GM13976 (cell line): Measurements from ENCODE around the gene NUP214.
"Not testable (repeated sequence)": the region's sequence is repeated elsewhere in the genome, so short reads cannot be mapped to it uniquely, and the experiment has no call there.

ENCODE experiments used
- DNase-seq: peaks from one replicate; pipeline ENCODE4 v3.0.0; 2012; ENCODE audit warnings: low spot score
- CTCF ChIP-seq: IDR thresholded peaks from 2 replicates; pipeline ENCODE4 v1.5.1; 2012; ENCODE audit warnings: borderline replicate concordance, mild to moderate bottlenecking; ENCODE audit not compliant: insufficient read depth; ENCODE audit errors: extremely low read depth, missing control alignments, control extremely low read depth
- in situ Hi-C: fragments of 300-500 bp; cut with MboI; formaldehyde crosslinking; loops from one replicate; pipeline ENCODE4 v1.12.0; 2022; ENCODE audit warnings: low sequenced_read_pairs, mixed read lengths, inconsistent platforms; ENCODE audit not compliant: unreplicated experiment

NUP214 gene

DNA sequence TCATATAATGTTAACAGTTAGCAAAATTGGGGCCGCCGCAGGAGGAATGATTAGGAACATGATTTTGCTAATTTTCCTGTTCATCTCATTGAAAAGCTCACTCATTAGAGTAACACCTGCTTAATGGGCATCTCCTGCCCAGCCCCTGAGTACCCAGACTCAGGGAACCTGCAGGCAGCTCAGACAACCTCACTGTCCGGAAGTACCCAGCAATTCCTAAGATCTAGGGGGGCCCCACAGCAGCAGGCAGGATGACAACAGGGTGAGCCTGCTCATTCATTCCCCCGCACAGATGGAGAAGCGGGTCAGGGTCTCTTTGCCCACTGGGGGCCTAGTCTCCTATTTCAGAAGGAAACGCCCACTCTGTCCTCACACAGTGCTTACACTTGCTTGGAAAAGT is 138.3 kb downstream of the NUP214 start:
- in situ Hi-C loops = no loop called here
- DNase-seq = no peak
- TF ChIP-seq CTCF = no peak

GRCh38 chr9:131264231-131264630 is 138.8 kb downstream of the NUP214 start:
- in situ Hi-C loops = no loop called here
- no peak for DNase-seq
- TF ChIP-seq CTCF = no peak

DNA sequence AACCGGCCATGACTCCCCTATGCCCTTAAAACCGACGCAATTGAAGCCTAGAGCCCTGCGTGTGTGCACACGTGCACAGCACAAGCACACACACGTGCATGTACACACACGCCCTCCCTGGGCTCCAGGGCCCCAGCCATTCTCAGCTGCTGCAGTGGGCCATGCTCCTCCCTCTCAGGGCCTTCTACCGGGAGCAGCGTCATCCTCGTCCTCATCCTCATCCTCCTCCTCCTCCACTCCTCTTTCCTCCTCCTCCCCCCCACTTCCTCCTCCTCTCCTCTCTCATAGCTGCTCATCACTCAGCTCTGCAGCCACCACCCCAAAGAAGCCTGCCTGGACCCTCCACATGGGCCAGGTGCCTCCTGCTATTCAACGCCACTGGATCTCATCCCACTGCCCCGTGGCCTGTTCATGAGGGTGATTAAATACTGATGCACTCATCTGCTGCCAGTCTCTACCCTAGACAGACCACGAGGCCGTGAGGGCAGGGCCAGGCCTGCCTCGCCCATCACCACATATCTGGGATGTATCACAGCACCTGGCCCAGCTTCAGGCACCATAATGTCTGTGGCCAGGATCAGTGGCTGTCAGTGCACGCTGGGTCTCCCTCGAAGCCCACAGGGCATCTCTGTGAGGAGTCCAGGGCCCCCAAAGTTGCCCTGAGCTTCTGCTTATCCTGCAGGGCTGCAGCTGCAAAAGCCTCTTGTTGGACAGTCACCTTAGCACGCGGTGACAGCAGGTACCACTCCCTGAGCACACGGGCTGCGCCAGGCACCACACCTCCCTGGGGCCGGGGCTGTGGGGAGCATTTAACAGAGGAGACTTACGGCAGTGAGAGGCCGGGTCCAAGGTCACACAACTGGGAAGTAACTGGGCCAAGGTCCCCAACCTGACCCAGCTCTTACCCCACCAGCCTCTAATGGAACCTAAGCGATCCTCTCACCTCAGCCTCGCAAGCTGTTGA is 141.2 kb downstream of the NUP214 start:
- no peak for TF ChIP-seq CTCF
- in situ Hi-C loops = no loop called here
- no peak for DNase-seq

- no peak for TF ChIP-seq CTCF
- in situ Hi-C loops = no loop called here
- DNase-seq = peak; percentile 79
Measured at GRCh38 chr9:131270171-131271015, 145.0 kb downstream of the NUP214 start.

DNA sequence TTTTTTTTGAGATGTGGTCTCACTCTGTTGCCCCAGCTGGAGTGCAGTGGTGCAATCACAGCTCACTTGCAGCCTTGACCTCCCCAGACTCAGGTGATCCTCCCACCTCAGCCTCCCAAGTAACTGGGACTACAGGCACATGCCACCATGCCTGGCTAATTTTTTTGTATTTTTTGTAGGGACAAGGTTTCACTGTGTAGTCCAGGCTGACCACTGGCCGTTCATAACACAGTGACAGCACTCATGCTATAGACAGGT is 145.6 kb downstream of the NUP214 start:
- in situ Hi-C loops = not testable (repeated sequence)

GRCh38 chr9:131271506-131271931 is 146.1 kb downstream of the NUP214 start:
- no peak for TF ChIP-seq CTCF
- DNase-seq = no peak
- in situ Hi-C loops = no loop called here

More for the DNA sequence above, 145.6 kb downstream of the NUP214 start:
- DNase-seq = not testable (repeated sequence)

DNA sequence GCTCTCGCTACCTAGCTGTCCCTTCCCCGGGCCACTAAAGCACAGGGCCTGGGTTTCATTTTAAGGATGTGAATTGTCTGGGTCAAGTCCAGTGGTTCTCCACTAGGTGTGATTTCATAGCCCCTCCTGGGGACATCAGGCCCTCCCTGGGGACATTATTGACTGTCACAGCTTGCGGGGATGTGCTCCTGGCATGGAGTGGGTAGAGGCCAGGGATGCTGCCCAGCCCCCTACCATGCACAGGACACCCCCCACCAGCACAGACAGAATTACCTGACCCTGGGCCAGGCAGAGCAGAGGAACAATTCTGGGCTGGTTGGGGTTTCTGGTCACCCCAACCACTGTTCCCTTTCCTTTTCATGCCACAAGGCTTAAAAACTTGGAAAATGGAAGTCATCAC is 146.8 kb downstream of the NUP214 start:
- TF ChIP-seq CTCF = no peak
- no peak for DNase-seq
- in situ Hi-C loops = no loop called here
